Measurements from ENCODE around the gene DUSP7. TPM values are rescaled to one million over a fixed set of nuclear protein-coding genes. Genes with fewer than 3 reads are reported as not detected.
A peak's percentile ranks its signal among the peaks of the same experiment; 100 is the strongest.

The DUSP7 gene
- total RNA-seq, 1 donor from 2014 or later: 23.5 TPM

GRCh38 chr3:52001443-52001974 lies 54.9 kb downstream of the DUSP7 start:
- H3K27me3 ChIP-seq (ENCODE audit: control insufficient read depth, insufficient read depth, low read length): no peaks in the 10 kb centered on the region
- no peaks in the 10 kb centered on the region for H3K36me3 ChIP-seq (ENCODE audit: control insufficient read depth, insufficient read depth, low read length)
- TF ChIP-seq CTCF (IDR thresholded peaks at IDR 0.05; ENCODE audit: insufficient read depth, low read length, poor library complexity, severe bottlenecking): peak; percentile 99
- DNase-seq (ENCODE audit: low read depth): no peak
- no peak overlapping the region for H3K4me3 ChIP-seq (ENCODE audit: low read depth, low read length)

- no peak for DNase-seq (ENCODE audit: low read depth)
- no peaks in the 10 kb centered on the region for H3K27me3 ChIP-seq (ENCODE audit: control insufficient read depth, insufficient read depth, low read length)
- no peak overlapping the region for H3K4me3 ChIP-seq (ENCODE audit: low read depth, low read length)
- TF ChIP-seq CTCF (IDR thresholded peaks at IDR 0.05; ENCODE audit: insufficient read depth, low read length, poor library complexity, severe bottlenecking): no peak
- H3K36me3 ChIP-seq (ENCODE audit: control insufficient read depth, insufficient read depth, low read length): no peaks in the 10 kb centered on the region
Measured at GRCh38 chr3:51999846-52000245, 56.5 kb downstream of the DUSP7 start.

Other genes with a start within 250 kb of the DUSP7 start
- not detected in 2 replicates for gene IQCF2, start 195.0 kb downstream of the DUSP7 start, total RNA-seq
- gene IQCF5, start 181.0 kb downstream of the DUSP7 start, total RNA-seq: not detected in 2 replicates
- not detected in 2 replicates for gene IQCF1, start 153.2 kb downstream of the DUSP7 start, total RNA-seq
- gene RRP9, start 114.7 kb downstream of the DUSP7 start, total RNA-seq: 43.2 and 49.4 TPM in 2 replicates
- gene PARP3, start 114.2 kb downstream of the DUSP7 start, total RNA-seq: 22.5 and 30.9 TPM in 2 replicates
- not detected in 2 replicates for gene GPR62, start 101.2 kb downstream of the DUSP7 start, total RNA-seq
- gene PCBP4, start 89.1 kb downstream of the DUSP7 start, total RNA-seq: 123 and 144 TPM in 2 replicates
- gene ABHD14B, start 82.5 kb downstream of the DUSP7 start, total RNA-seq: 36.3 and 50.5 TPM in 2 replicates
- gene ABHD14A, start 81.5 kb downstream of the DUSP7 start, total RNA-seq: 15.3 and 16.8 TPM in 2 replicates
- 59.4 and 69.0 TPM in 2 replicates for gene ACY1, start 73.0 kb downstream of the DUSP7 start, total RNA-seq
- 2,366 and 2,384 TPM in 2 replicates for gene RPL29, start 60.7 kb downstream of the DUSP7 start, total RNA-seq
- 4.0 and 4.7 TPM in 2 replicates for gene POC1A, start 97.9 kb upstream of the DUSP7 start, total RNA-seq
- 47.5 and 54.2 TPM in 2 replicates for gene ALAS1, start 141.6 kb upstream of the DUSP7 start, total RNA-seq
- not detected in 2 replicates for gene TLR9, start 169.1 kb upstream of the DUSP7 start, total RNA-seq
- 159 and 194 TPM in 2 replicates for gene TWF2, start 182.6 kb upstream of the DUSP7 start, total RNA-seq
- 6.1 and 8.8 TPM in 2 replicates for gene PPM1M, start 189.2 kb upstream of the DUSP7 start, total RNA-seq
- gene WDR82, start 222.1 kb upstream of the DUSP7 start, total RNA-seq: 47.6 and 49.0 TPM in 2 replicates
- gene GLYCTK, start 231.3 kb upstream of the DUSP7 start, total RNA-seq: 13.2 and 13.5 TPM in 2 replicates

All from kidney epithelial cell (primary cell).